ENCODE measurements around the gene MYL7.
A peak's percentile ranks its signal among the peaks of the same experiment; 100 is the strongest.

Gene MYL7

GRCh38 chr7:44150466-44150832 is 9.3 kb upstream of the MYL7 start:
- no peak for DNase-seq (ENCODE audit: low spot score)

DNA sequence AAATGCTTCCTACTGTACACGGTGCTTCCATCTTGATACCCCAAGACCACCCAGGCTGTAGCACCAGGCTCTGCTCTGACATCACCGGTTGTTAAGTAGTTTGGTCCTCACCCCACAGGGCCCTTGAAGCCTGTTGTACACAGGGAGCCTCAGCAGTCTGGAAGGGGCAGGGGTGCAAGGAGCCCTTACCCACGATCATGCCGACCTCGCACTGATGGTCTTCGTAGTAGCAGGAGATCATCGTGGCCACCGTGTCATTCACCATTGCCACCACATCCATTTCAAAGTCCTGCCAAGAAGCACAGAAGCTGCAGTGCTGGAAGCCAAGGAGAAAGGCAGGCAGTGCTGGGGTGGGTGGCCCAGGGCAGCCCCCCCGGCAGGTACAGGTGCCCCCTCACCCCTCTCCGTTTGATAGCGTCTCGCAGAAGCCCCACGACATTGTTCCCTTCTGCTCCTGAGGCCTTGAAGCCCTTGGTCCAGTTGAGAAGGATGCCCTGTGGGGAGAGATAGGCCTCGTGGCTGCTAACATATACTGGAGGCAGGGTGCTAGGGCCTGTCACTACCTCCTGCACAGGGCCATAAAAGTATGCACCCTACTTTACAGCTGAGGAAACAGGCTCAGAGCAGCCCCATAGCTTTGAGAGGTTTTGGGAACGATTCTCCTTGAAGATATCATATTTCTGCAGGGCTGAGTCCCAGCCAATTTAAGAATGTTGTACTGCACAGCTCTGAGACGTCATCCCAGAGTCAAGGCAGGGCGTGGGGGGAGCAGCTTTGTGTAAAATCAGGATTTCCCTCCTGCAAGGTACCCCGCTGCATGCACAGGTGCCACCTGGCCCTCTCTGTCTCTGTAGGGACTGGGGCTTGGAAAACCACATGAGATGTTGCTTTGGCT is 8.7 kb upstream of the MYL7 start:
- no peak for DNase-seq (ENCODE audit: low spot score)

DNA sequence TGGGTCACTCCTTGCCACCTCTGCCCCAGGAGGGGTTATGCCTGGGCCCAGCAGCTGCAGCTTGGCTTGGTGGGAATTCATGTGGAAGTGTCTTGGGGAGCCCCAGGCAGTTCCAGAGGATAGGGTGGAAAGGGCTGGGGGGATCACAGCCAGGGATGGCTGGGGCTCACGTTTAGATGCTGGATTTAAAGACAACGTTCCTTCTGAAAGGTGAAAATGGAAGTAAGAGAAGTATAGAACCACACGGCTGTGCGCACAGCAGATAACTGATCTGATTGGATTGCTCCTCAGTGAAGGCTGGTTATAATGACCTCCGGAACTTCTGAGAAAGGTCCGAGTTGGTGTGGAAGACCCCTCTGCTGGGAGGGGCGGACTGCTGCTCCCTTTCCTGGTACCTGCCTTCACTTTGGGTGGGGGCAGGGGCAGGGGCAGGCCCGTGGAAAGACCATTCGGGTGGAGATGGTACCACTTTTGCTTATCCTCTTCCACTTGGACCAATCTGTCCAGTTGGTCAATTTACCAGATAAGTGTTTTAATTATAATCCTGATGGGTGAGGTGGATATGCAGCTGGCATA is 7.9 kb upstream of the MYL7 start:
- DNase-seq (ENCODE audit: low spot score), result no peak

GRCh38 chr7:44148166-44148565 is 7.0 kb upstream of the MYL7 start:
- DNase-seq (ENCODE audit: low spot score), result no peak

DNA sequence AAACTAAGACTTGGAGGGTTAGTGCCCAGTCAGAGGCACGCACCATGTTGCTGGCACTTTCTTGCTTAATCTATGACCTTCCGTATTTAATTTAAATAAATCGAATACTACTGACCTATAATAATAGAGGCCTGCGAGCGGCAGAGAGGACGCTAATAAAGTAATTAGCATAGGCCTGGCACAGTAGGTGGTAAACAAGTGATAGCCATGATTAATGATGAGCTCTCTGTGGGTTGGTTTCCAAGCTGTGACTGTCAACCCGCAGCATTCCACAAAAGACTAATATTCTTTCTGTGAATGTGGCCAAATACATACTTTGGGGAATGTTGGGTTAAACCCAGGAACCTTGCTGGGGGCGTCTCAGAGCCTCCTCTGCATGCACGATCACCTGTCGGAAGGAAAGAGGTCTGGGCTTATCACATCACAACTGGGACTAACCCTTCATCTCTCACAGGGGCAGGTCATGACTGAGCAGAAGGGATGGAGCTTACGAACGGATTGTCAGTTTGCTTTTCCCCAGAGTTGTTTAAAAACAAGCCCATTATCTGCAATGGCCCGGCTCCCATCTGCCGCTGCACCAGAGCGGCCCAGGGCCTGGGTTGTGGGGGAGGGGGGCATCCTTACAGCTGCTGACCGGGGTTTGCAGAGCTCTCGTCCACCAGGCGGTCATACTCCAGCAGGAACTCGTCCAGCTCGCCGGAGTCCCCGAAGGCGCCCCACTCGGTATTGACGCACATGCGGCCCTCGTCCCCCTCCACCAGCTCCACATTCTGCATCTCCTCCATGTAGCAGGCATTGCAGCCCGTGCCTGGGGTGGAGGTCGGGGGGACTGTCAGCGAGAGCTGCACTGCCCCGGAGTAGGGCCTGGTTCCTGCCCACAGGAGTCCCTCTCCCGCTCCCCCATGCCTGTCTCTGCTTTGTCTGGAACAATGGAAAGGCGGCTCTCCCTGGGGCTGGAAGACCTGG is 6.2 kb upstream of the MYL7 start:
- no peak for DNase-seq (ENCODE audit: low spot score)

DNA sequence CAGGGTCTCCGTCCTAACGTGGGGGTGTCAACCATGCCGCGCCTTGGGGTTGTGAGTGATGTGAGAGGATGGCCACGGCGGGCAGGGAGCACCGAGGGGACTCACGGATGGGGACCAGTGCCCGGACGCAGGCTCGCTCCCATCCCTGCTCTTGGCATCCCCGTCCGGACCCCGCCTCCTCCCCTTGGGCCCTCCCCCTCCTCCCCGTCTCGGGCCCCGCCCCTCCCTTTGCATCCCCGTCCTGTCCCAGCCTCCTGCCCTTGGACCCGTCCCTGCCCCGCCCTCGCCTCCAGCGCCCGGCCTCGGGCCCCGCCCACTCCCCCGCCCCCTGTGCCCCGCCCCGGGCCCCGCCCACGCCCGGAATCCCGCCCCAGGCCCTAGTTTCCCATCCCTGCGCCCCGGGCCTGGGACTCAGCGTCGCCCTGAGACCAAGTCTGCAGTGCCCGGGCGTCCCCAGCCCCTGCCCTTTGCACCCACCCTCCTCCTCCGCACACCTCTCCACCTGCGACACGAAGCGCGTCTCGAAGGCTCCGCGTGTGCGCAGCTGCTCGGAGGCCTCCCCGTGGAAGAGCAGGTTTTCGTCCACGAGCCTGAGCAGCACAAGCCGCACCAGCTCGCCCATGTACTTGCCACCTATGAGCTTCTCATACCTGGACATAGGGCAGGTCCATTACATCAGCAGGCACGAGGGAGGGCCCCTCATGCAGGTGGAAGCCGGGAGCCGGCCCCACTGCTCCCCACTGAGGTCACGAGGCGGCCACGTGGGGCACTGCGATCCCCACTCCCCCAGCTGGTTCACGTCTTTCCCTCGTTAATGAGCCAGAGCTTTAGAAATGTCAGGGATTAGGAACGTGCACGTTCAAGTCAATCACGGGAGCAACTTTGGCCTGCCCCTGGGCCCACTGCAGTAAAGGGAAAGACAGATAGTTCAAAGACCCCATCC is 5.1 kb upstream of the MYL7 start:
- DNase-seq (ENCODE audit: low spot score), result peak; percentile 74

DNA sequence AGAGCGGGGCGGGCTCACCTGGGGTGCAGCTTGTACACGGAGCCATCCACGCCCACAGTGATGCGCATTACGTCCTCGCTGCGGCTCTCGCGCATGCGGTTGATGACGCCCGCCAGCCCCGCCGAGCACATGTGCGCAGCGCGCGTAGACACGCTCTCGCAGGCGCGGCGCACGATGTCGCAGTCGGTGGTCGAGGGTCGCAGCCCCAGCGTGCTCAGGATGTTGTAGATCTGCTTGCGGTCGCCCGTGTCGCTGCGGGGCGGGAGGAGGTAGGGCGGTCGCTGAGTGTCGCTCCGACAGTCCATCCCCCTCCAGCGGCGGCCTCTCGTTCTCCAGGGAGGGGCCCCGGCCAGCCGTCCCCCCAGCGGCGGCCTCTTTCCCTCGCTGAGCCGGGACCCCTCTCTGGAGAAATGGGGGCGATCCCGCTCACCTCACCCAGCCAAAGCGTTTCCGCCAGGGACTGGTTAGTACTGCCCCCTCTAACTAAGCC is 4.4 kb upstream of the MYL7 start:
- peak; percentile 44 for DNase-seq (ENCODE audit: low spot score)

- DNase-seq (ENCODE audit: low spot score), result no peak
Observed at GRCh38 chr7:44144968-44145478, 3.9 kb upstream of the MYL7 start.

GRCh38 chr7:44144426-44144967 is 3.4 kb upstream of the MYL7 start:
- no peak for DNase-seq (ENCODE audit: low spot score)

DNA sequence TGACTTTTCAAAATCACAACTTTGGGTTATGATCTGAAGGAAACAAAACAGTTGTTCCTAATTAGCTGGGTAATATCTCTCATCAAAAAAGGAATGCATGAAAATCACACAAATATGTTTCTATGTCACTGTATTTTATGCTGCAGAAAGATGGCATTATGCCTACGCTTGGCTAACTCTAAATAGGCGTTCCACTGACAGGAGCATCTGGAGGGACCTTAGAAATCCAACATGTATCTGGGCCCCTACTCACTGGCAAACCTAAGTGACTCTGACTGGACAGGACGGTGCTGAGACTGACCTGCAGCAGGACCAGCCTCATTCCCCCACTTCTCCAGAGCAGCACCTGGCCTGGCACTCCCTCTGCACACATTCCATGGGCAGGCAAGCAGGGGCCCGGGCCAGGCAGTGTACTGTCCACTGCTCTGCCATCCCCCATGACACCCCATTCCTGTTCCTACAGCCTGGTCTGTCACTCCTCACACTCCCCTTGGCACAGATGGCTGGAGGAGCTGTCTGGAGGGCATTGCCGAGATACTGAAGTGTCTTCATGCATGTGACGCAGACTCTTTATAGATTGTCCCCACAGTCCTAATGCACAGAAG is 2.6 kb upstream of the MYL7 start:
- no peak for DNase-seq (ENCODE audit: low spot score)

- DNase-seq (ENCODE audit: low spot score), result no peak
Observed at GRCh38 chr7:44142028-44142427, 896 bp upstream of the MYL7 start.

DNA sequence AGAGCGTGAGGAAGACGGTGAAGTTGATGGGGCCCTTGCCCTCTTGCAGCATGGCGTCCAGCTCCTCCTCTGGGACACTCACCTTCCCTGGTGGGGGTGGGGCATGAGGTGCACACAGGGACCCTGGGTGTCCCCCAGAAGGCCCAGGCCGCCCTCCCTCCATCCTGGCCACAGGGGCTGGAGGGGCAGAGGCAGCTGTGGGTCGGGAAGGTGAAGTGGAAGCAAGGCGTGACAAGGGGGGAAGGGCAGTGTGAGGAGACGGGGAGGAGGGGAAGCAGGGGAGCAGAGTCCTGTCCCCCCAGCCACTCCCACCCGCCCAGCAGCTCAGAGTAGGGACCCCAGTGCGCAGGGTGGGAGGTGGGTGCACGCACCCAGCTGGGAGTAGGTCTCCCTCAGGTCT is 791 bp downstream of the MYL7 start:
- DNase-seq (ENCODE audit: low spot score), result no peak

DNA sequence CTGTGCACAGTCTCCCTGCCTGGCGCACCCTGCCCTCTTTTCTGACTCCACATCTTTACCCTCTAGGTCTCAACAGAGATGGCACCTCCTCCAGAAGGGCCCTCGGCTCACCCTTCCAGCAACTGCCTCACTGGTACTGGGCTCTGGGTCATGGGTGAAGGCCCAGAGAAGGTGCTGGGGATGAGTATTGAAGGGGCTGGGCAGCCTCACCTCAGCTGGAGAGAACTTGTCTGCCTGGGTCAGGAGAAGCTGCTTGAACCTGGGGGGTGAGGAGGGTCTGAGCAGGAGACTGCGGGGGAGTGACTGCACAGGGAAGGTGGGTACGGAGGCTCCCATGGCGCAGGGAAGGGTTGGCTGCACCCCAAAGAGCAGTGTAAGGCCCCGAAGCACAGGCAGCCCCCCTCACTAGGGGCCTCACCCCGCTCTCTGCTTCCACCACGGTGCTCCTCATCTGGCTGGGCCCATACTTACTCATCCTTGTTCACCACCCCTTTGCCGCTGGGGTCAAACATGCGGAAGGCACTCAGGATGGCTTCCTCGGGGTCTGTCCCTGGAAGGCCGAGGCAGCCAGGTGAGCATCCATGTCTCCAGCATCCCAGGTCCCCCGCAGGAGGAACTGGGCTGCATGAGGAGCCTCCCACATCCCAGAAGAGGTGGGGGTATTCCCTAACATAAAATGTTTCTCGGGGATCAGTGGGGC is 1.7 kb downstream of the MYL7 start:
- no peak for DNase-seq (ENCODE audit: low spot score)

- no peak for DNase-seq (ENCODE audit: low spot score)
Observed at GRCh38 chr7:44138698-44139097, 2.4 kb downstream of the MYL7 start.

DNA sequence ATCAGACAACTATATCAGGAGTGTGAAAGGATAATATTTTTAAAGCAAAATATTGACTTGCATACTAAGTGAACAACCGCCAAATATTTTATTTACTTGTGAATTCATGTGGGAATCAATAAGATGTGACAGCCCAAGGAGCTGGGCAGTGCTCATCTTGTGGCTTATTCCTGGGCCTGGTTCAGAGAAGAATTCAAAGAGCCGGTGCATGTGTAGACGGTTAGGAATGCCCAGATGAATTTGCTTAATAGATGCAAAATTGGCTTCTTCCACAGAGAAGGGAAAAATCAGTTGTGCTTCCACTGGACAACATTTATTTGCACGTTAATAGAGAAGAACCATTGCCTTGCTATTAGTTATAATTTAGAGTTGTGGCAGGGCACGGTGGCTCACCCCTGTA is 4.4 kb downstream of the MYL7 start:
- DNase-seq (ENCODE audit: low spot score), result no peak

DNA sequence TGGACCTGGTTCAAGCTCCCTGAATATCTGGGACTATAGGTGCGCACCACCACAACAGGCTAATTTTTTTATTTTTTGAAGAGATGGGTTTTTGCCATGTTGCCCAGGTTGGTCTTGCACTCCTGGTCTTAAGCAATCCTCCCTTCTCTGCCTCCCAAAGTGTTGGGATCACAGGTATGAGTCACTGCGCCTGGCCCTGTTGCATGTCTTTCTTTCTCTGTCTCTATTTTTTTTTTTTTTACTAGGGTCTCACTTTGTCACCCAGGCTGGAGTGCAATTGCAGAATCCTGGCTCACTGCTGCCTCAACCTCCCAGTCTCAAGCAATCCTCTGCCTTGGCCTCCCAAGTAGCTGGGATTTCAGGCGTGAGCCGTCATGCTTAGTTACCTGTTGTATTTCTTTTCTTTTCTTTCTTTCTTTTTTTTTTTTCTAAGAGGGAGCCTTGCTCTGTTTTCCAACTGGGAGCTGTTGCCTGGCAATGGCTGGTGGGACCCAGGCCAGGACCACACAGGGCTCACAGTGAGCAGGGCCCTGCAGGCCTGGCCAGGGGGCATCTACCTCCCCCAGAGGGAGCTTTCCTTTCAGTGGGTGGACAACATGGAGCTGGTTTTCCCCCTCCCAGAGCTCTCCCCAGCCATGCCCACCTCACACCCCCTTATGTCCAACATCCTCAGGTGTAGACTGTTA is 6.0 kb downstream of the MYL7 start:
- no peak for DNase-seq (ENCODE audit: low spot score)

- DNase-seq (ENCODE audit: low spot score), result no peak
Observed at GRCh38 chr7:44133295-44133694, 7.8 kb downstream of the MYL7 start.

- no peak for DNase-seq (ENCODE audit: low spot score)
Observed at GRCh38 chr7:44132039-44132438, 9.1 kb downstream of the MYL7 start.

Measured in CD4-positive, alpha-beta T cell treated with Interleukin-6 at 100 ng/mL for 8 hours (primary cell).